Astrocyte (in vitro differentiated cells and primary cell): ENCODE results near the gene SH3BP5. TPM values are rescaled to one million over a fixed set of nuclear protein-coding genes. Genes with fewer than 3 reads are reported as not detected.

Experiments
- DNase-seq: peaks from one replicate; pipeline ENCODE4 v3.0.0-alpha.2; 2010; ENCODE audit warnings: low read depth
- FAIRE-seq: peaks from 2 replicates; lab custom pipeline; 2011; peaks lifted over from hg19 to GRCh38; lab: Jason Lieb, UNC
- H2AFZ ChIP-seq: 2 replicates; pipeline ENCODE4 v1.6.0; 2012; ENCODE audit warnings: low read depth, low read length, inconsistent platforms
- H3K27ac ChIP-seq: 2 replicates; pipeline ENCODE4 v1.5.1; 2011; ENCODE audit warnings: low read depth, low read length, inconsistent platforms
- H3K27me3 ChIP-seq: 2 replicates; pipeline ENCODE4 v1.6.0; 2011; ENCODE audit warnings: low read length, inconsistent platforms; ENCODE audit not compliant: insufficient read depth
- H3K36me3 ChIP-seq: 2 replicates; pipeline ENCODE4 v1.5.1; 2011; ENCODE audit warnings: low read length, inconsistent platforms; ENCODE audit not compliant: insufficient read depth
- H3K4me1 ChIP-seq: 2 replicates; pipeline ENCODE4 v1.5.1; 2011; ENCODE audit warnings: low read length, inconsistent platforms; ENCODE audit not compliant: insufficient read depth
- H3K4me2 ChIP-seq: 2 replicates; pipeline ENCODE4 v1.6.0; 2012; ENCODE audit warnings: low read length, inconsistent platforms
- H3K4me3 ChIP-seq: 2 replicates; pipeline ENCODE4 v1.5.1; 2011; ENCODE audit warnings: low read depth, mild to moderate bottlenecking, low read length, inconsistent platforms; ENCODE audit not compliant: insufficient read depth
- H3K79me2 ChIP-seq: 2 replicates; pipeline ENCODE4 v1.6.0; 2012; ENCODE audit warnings: mild to moderate bottlenecking, low read length, inconsistent platforms; ENCODE audit not compliant: insufficient read depth
- H3K9ac ChIP-seq: 2 replicates; pipeline ENCODE4 v1.6.0; 2012; ENCODE audit warnings: mild to moderate bottlenecking, low read length, inconsistent platforms
- H3K9me3 ChIP-seq: 2 replicates; pipeline ENCODE4 v1.5.1; 2012; ENCODE audit warnings: low read depth, mild to moderate bottlenecking, low read length, inconsistent platforms; ENCODE audit not compliant: insufficient read depth
- H4K20me1 ChIP-seq: 2 replicates; pipeline ENCODE4 v1.6.0; 2012; ENCODE audit warnings: low read length, inconsistent platforms; ENCODE audit not compliant: insufficient read depth
- H3K27ac Mint-ChIP-seq: one replicate; pipeline ENCODE4 v1.8.0; 2021; ENCODE audit warnings: mild to moderate bottlenecking, mixed read lengths; ENCODE audit not compliant: unreplicated experiment
- H3K27me3 Mint-ChIP-seq: one replicate; pipeline ENCODE4 v1.8.0; 2021; ENCODE audit warnings: low read depth, mixed read lengths; ENCODE audit not compliant: unreplicated experiment
- H3K36me3 Mint-ChIP-seq: one replicate; pipeline ENCODE4 v1.8.0; 2021; ENCODE audit warnings: low read depth, mixed read lengths; ENCODE audit not compliant: unreplicated experiment
- H3K4me1 Mint-ChIP-seq: one replicate; pipeline ENCODE4 v1.8.0; 2021; ENCODE audit warnings: low read depth, mixed read lengths; ENCODE audit not compliant: unreplicated experiment
- H3K4me3 Mint-ChIP-seq: one replicate; pipeline ENCODE4 v1.8.0; 2021; ENCODE audit warnings: mild to moderate bottlenecking, moderate library complexity, mixed read lengths; ENCODE audit not compliant: unreplicated experiment
- H3K9me3 Mint-ChIP-seq: one replicate; pipeline ENCODE4 v1.8.0; 2021; ENCODE audit warnings: mild to moderate bottlenecking, mixed read lengths; ENCODE audit not compliant: unreplicated experiment
- CTCF ChIP-seq: IDR thresholded peaks from 2 replicates; pipeline ENCODE4 v1.5.1; 2011; ENCODE audit warnings: low read depth, mild to moderate bottlenecking, inconsistent platforms, low read length, moderate library complexity; ENCODE audit not compliant: insufficient read depth
- EZH2 ChIP-seq: IDR thresholded peaks from 2 replicates; pipeline ENCODE4 v1.6.1; 2012; ENCODE audit warnings: mild to moderate bottlenecking, low read length, inconsistent platforms; ENCODE audit not compliant: insufficient read depth
- total RNA-seq: library from RNA; stranded (reverse); gene quantifications from 2 replicates; pipeline ENCODE4 v1.2.1, GENCODE V29; 2021

Gene SH3BP5
- total RNA-seq, 1 donor from 2014 or later = 25.2 TPM

- H3K27me3 ChIP-seq = no peaks in the 10 kb centered on the region
- H3K4me3 Mint-ChIP-seq = peak overlapping the region; percentile 93
- H3K9me3 ChIP-seq = no peaks in the 10 kb centered on the region
- H3K36me3 ChIP-seq = no peaks in the 10 kb centered on the region
- H3K4me3 ChIP-seq = peak overlapping the region; percentile 91
- TF ChIP-seq EZH2 = no peak
- TF ChIP-seq CTCF = no peak
- peaks cover 9% of the 10 kb centered on the region for H3K4me1 ChIP-seq
- DNase-seq (peak; percentile 27), FAIRE-seq (no peak)
- peak overlapping the region; percentile 72 for H3K27ac Mint-ChIP-seq
- H3K27ac ChIP-seq = peak overlapping the region; percentile 48
- H2AFZ ChIP-seq = peak overlapping the region; percentile 98
- H3K4me1 Mint-ChIP-seq = peaks cover 24% of the 10 kb centered on the region
- H3K9me3 Mint-ChIP-seq = no peaks in the 10 kb centered on the region
- H4K20me1 ChIP-seq = peaks cover 5% of the 10 kb centered on the region
- peaks cover 4% of the 10 kb centered on the region for H3K36me3 Mint-ChIP-seq
- H3K79me2 ChIP-seq = peaks cover 39% of the 10 kb centered on the region
- peak overlapping the region; percentile 92 for H3K4me2 ChIP-seq
- no peaks in the 10 kb centered on the region for H3K27me3 Mint-ChIP-seq
- H3K9ac ChIP-seq = peak overlapping the region; percentile 90
Measured at GRCh38 chr3:15331606-15332404, 581 bp downstream of the SH3BP5 start.

- no peak for DNase-seq
Measured at GRCh38 chr3:15331072-15331605, 1.2 kb downstream of the SH3BP5 start.

More at GRCh38 chr3:15331072-15331605, 1.2 kb downstream of the SH3BP5 start:
- Mint-ChIP-seq H3K4me3 (peak overlapping the region; percentile 93), H3K27me3 (no peaks in the 10 kb centered on the region), H3K9me3 (no peaks in the 10 kb centered on the region), H3K27ac (peak overlapping the region; percentile 8), H3K36me3 (peaks cover 4% of the 10 kb centered on the region), H3K4me1 (peaks cover 26% of the 10 kb centered on the region)
- H4K20me1 ChIP-seq = peaks cover 5% of the 10 kb centered on the region
- no peaks in the 10 kb centered on the region for H3K27me3 ChIP-seq
- H3K4me2 ChIP-seq = peak overlapping the region; percentile 92
- peaks cover 46% of the 10 kb centered on the region for H3K79me2 ChIP-seq
- H3K36me3 ChIP-seq = no peaks in the 10 kb centered on the region
- TF ChIP-seq CTCF (no peak), EZH2 (no peak)
- FAIRE-seq = no peak
- no peaks in the 10 kb centered on the region for H3K9me3 ChIP-seq
- peak overlapping the region; percentile 91 for H3K4me3 ChIP-seq
- no peak overlapping the region for H3K27ac ChIP-seq
- peaks cover 15% of the 10 kb centered on the region for H3K4me1 ChIP-seq
- H3K9ac ChIP-seq = peak overlapping the region; percentile 90
- peak overlapping the region; percentile 98 for H2AFZ ChIP-seq
